ENCODE data around the gene TNN.

- TF ChIP-seq CTCF (conservative IDR thresholded peaks at IDR 0.05; ENCODE audit: low read length) (no peak), EZH2phosphoT487 (IDR thresholded peaks at IDR 0.05; ENCODE audit: borderline replicate concordance) (no peak)
These were observed 128.2 kb downstream of the TNN start for GRCh38 chr1:175195798-175196197.
